ENCODE results near the gene RASGRP3.
A peak's percentile ranks its signal among the peaks of the same experiment; 100 is the strongest.

The RASGRP3 gene

DNA sequence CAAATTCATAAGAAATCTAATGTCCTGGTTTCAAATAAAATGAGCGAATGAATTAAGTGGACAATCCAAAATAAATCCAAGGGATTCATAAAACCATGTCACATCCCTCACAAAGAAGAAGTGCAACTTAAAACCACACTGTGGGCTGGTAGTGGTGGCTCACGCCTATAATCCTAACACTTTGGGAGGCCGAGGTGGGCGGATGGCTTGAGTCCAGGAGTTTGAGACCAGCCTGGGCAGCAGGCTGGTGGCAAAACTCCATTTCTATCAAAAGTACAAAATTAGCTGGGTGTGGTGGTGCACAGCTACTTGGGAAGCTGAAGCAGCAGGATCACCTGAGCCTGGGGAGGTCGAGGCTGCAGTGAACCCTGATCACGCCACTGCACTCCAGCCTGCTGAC, 97.2 kb downstream of the RASGRP3 start:
- no peak overlapping the region for H3K4me3 ChIP-seq (ENCODE audit: low read depth, low read length)

DNA sequence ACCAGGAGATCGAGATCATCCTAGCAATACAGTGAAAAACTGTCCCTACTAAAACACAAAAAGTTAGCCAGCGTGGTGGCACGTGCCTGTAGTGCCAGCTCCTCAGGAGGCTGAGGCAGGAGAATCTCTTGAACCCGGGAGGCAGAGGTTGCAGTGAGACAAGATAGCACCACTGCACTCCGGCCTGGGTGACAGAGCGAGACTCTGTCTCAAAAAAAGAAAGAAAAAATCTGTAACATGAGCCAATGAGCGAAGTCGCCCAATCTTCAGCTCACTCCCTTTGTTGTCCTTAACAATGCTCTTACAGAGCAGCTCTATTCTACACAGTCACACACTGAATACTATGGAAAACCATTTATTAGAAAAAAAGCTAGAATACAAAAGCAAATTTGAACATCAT, 100.6 kb downstream of the RASGRP3 start:
- no peak overlapping the region for H3K4me3 ChIP-seq (ENCODE audit: low read depth, low read length)

DNA sequence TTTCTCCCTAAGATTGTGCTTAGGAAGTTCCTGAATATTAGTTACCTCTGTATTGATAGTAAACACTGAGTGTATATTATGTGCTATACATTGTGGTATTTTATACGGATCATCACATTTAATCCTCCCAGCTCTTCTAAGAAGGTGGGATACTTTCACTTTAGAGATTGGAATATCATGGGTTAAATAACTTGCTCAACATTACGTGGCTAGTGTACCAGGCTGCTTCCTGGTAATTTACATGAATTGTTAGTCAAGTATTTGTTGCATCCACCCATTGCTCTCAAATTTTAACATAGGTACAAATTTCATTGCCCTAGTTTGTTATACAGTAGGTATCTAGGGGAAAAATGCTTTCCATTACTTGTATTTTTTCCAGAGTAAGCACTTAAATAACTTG, 101.2 kb downstream of the RASGRP3 start:
- H3K4me3 ChIP-seq (ENCODE audit: low read depth, low read length), result no peak overlapping the region

DNA sequence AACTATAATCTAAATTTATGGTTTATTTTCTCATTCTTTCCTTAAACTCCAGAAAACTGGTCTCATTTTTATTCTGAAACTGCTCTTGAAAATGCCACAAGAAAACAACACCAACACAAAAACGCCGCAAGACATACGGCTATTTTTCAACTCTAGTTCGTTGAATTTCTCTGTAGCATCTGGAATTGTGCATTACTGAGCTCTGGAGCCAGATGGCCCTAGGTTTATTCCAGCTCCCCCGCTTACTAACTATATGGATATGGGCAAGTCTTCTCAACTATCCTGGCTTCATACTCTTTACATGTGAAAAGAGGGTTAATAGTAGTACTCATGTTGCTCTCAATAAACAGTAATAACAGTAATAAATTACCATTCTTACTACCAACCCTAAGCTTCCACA, 102.8 kb downstream of the RASGRP3 start:
- no peak overlapping the region for H3K4me3 ChIP-seq (ENCODE audit: low read depth, low read length)

DNA sequence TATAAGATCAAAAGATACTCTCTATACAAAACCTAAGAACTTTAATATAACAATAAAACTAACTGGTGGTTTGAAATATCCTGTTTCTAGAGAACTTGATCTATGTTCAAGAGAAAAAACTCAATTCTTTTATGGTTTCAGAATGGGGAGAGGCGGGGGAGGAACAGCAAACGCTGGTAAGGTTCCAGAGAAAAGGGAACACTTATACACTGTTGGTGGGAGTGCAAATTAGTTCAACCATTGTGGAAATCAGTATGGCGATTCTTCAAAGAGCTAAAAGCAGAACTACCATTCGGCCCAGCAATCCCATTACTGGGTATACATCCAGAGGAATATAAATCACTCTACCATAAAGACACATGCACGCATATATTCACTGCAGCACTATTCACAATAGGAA, 105.4 kb downstream of the RASGRP3 start:
- no peak overlapping the region for H3K4me3 ChIP-seq (ENCODE audit: low read depth, low read length)

DNA sequence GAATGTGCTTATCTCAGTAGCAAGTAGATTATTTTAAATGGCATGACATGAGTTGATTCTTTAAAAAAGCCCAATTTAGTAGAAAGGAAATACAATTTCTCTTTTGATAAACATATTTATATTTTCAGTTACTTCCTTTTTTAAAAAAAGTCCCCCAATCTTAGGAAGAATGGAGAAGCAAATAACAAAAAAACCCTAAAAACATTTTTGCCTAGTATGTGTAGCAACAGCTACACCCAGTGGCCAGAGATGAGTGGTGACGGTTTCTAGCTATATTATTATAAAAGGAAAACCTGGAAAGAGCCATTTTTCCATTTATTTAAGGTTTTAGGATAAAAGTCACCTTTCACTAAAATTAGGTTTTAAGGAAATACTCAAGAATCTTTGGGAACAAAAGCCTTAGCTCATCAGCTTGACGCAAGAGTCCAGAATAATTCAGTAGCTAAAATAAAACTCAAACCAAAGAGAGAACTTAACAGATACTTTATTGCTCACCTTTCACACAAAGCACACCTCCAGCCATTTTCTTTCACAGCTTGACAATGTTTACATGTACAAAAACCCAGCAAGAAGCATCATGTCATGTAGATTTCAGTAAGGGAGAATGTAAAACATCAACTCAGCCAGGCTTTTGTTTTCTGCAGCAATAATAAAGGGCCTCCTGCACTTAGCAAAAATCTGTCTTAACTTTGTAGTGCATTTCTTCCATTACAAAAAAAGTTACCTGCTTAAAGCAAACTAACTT, 106.9 kb downstream of the RASGRP3 start:
- H3K4me3 ChIP-seq (ENCODE audit: low read depth, low read length), result no peak overlapping the region

DNA sequence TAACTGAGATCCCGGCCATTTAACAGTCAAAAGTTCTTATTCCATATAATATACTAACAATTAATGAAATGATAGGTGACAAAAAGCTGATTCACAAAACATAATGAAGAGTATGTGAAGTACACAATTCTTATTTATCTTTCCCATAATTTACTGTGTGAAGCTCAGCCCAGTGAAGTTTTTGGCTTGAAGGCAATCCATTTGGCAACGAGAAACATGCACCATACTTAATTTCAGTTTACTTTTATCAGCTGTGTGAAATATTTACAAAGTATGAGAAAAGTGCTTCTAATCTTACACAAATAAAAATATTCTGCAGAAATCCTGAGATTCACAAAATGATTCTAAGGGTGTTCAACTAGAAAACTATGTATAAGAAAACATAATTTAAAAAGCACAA, 110.3 kb downstream of the RASGRP3 start:
- no peak overlapping the region for H3K4me3 ChIP-seq (ENCODE audit: low read depth, low read length)

DNA sequence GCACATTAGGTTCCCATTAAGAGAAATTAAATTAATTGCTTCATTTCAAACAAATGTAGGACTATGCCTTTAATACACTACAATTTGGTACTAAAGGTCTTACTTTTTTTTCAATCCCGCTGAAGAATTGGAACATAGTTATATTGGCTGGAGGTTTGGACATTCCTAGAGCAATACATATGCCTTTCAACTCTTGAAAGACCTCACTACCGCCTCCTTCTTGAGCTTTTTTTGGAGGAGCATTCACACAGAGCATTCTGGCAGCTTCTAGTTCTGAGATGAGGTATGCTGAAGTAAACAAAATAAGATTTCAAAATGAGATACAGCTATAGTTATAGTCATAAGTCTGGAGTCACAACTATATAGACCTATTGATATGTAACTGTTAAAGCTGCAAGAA, 111.8 kb downstream of the RASGRP3 start:
- H3K4me3 ChIP-seq (ENCODE audit: low read depth, low read length), result no peak overlapping the region

DNA sequence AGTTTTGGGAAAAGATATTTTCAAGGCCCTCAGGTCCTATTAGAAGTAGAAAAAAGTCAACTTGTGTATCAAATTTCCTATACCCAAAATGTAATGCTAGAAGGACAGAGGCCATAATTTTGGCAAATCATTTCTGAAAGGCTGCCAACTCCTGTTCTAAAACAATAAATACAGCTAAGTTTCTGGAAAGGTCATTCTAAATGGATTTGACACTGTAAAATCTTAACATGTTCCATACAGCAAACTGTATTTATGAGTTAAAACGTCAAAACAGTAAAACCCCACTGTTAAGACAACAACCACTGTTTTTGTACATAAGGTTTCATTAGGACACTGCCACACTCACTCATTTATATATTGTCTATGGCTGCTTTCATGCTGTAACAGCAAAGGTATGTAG, 113.0 kb downstream of the RASGRP3 start:
- no peak overlapping the region for H3K4me3 ChIP-seq (ENCODE audit: low read depth, low read length)

DNA sequence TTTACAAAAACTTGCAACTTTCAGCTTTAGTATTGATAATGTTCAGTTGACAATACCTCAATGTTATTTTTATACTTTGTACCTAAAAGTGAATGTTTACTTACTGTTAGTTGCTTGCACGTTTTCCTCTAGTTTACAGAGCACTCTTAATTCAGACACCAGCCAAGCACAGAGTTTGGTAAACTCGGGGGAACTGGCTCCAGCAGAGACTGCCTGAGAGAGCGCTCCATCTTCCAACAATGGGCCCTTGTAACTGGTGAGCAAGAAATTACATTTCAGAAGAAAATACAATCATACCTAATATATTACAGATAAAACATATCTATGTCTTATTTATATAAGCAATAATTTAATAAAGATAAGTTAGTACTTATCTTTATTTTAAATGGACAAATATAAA, 118.9 kb downstream of the RASGRP3 start:
- no peak overlapping the region for H3K4me3 ChIP-seq (ENCODE audit: low read depth, low read length)

DNA sequence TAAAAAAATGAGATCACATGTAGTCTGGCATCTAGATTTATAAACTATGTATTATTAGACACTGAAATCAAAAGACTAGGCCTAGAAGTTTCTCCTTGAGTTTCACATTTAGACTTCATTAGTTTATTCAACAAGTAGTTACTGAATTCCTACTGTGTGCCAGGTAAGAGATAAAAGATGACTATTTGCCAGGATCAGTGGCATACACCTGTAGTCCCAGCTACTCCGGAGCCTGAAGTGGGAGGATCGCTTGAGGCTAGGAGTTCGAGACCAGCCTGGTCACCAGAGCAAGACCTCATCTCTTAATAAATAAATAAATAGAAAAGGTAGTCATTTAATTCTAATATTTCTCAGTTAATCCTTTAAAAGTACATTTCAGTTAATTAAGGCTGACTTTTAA, 120.6 kb downstream of the RASGRP3 start:
- H3K4me3 ChIP-seq (ENCODE audit: low read depth, low read length), result no peak overlapping the region

DNA sequence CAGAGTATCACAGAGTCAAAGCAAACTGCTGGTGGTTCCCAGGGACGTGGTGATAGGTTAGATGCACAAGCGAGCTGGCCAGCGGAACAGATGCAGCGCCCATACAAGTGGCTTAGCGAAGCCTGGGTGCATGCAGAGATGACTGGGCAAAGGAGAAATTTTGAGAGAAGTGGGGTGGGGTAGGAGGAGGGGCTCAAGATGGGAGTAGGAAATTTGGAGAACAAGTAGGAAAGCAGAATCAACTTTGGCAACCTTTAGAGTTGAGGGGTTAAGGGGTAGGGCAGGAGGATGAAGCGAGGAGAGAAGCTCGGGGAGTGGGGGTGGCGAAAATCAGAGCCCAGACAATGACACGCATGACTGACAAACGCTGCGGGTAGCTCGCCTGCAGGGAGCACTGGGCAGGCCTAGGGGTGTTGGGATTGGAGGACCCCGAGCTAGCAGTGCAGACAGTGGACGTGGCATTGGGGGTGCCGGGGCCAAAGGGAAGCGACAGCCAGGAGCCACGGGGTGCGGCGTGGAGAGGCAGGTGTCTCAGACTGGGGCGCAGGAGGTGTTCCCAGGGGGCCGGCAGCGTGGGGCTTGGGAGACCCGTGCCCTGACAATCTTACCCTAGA, 122.2 kb downstream of the RASGRP3 start:
- H3K4me3 ChIP-seq (ENCODE audit: low read depth, low read length), result peak overlapping the region; percentile 95

DNA sequence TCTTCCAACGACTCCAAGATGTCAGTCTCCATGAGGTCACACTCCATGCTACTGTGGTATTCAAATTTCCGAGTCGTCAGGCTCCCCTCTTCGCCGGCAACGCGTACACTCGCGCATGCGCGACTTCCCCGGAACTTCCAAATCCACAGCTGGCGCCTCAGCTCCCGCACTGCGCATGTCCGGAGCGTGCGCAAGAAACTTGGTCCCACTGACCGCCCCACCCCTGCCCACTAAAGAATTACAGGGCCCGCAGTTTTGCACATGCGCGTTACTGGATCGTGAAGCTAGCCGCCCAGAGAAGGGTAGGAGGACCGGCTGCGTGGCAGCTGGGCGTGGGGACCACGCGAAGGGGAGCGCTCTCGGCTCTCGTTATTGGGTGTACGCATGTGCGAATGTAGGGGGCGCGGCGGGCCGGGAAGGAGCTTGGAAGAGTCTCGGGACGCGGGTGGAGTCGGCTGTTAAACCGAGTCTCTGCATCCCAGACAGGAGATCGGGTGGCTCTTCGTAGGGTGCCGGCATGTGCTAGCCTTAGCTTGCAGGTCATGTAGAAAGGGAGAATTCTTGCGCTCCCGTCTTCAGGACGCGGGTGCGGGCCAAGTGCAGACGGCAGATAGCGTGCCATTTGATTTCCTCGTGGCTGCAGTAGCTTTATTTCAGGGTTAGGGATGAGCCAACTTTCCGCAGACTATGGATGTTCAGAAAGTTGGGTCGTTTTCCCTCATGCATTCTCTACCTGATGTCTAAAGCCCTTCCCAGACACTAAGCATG, 122.9 kb downstream of the RASGRP3 start, which contains the start of gene FAM98A:
Gene FAM98A (minus strand): TSS at position 125 of the 768 bp plus-strand sequence. CDS start 78 bp downstream, at position 47.
- peak within 1 kb of the TSS; percentile 95 for H3K4me3 ChIP-seq (ENCODE audit: low read depth, low read length)

DNA sequence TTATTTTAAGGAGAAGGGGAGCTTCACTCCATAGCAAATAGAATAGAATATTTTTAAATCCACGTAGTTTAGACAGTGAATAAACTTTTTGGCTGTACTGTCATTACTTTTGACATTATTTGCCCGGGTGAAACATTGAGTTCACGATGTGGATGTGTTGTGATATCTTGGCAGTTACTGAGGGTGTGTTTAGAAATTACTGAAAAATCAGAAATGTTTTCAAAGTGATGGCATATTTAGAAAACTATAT, 123.4 kb downstream of the RASGRP3 start:
- H3K4me3 ChIP-seq (ENCODE audit: low read depth, low read length), result peak overlapping the region; percentile 95

DNA sequence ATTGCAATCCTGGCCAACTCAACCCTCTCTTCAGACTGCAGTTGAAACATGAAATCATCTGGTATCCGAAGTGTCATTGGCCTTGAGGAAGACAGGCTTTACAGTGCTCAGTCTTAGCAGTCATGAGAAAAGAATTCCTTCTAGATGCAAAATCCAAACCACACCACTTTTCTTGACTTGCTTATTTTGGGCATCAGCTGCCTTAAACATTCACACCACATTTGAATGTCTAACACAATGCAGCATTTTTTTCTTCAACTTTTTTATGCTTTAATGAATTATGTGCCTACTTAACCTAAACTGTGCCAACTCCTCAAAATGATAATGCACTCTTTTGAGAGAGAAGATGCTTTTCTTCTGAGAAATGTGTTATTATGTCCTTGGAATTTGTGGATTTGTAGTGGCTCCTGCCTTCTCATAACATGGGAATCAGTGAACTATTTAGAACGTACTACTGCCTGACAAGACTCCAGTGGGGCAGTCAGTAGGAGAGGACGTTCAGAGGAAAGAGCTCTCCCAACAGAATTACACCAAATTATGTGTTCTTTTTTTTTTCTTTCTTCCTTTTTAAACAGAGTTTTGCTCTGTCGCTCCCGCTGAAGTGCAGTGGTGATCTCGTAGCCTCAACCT, 125.9 kb downstream of the RASGRP3 start:
- no peak overlapping the region for H3K4me3 ChIP-seq (ENCODE audit: low read depth, low read length)

DNA sequence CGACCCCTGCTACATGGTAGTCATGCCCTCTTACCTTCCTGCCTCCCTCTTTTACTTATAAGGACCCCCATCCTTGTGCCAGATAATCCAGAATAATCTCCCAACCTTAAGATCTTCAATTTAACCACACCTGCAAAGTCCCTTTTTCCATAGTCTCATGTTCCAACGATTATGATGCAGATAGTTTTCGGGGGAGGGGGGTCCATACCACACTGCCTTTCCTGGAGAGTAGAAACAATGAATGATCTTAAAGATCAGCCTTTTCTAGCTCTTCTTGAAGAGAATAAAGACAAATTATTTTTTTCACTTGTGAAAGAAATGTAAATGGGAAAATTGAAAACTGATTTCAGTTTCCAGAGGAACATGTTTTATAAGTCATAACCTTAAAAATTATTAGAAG, 127.0 kb downstream of the RASGRP3 start:
- no peak overlapping the region for H3K4me3 ChIP-seq (ENCODE audit: low read depth, low read length)

DNA sequence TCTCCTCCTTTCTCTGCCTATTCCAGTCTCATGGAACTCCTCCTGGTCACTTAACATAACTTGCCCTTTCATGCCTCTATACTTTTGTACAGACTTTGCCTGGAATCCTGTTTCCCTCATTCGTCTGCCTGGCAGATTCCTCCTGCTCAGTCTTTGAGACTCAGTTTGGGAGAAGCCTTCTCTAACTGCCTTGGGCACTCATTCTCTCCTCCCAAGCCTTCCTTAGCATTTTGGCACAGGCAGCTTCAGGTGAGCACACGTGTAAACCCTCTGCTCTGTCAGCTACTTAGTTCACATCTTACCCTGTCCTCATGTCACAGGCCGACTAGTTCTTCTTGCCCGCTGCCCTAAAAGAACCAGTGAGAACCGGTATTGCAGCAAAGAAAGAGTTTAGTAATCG, 128.6 kb downstream of the RASGRP3 start:
- no peak overlapping the region for H3K4me3 ChIP-seq (ENCODE audit: low read depth, low read length)

DNA sequence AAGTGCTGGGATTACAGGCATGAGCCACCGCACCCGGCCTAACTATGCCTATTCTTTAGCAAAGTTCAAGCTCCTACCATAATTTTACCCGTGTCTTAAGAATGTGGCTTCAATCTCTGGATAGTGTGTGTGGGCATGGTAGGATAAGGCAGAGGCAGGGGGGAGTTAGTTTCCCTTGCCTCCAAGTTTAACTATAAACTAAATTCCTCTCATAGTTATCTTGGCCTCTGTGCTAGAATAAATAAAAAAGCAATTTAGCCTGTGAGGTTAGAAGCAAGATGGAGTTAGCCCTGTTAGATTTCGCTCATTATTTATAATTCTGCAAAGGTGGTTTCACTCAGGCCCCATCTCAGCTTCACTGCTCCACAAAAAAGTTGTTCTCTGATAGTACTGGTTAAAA, 129.7 kb downstream of the RASGRP3 start:
- H3K4me3 ChIP-seq (ENCODE audit: low read depth, low read length), result no peak overlapping the region

DNA sequence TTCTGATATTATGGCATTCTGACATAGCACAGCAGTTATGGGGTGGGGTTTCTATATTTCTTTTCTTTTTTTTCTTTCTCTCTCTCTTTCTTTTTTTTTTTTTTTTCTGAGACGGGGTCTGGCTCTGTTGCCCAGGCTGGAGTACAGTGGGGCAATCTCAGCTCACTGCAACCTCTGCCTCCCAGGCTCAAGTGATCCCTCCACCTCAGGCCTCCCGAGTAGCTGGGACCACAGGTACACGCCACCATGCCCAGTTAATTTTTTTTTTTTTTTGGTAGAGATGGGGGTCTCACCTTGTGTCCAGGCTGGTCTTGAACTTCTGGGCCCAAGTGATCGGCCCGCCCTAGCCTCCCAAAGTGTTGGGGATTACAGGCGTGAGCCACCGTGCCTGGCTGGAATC, 130.2 kb downstream of the RASGRP3 start:
- no peak overlapping the region for H3K4me3 ChIP-seq (ENCODE audit: low read depth, low read length)

DNA sequence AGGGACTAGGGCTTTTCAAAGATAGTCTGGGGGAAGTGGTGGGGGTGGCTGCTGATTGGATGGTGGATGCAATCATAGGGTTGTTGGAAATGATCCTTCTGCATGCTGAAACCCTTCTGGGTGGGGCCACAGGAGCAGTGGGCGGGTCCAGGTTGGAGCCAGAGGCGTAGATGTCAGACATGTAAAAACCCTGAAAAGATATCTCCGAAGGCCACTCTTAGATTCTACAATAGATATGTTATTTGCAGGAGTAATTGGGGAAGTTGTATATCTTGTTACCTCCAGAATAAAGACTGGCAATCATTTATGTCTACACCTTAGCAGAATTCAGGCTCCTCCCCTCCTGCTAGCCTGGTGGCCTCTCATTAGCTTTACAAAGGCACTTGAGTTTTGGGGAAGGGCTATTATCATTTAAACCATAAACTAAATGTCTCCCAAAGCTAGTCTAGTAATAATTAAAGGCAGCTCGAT, 130.8 kb downstream of the RASGRP3 start:
- H3K4me3 ChIP-seq (ENCODE audit: low read depth, low read length), result no peak overlapping the region

DNA sequence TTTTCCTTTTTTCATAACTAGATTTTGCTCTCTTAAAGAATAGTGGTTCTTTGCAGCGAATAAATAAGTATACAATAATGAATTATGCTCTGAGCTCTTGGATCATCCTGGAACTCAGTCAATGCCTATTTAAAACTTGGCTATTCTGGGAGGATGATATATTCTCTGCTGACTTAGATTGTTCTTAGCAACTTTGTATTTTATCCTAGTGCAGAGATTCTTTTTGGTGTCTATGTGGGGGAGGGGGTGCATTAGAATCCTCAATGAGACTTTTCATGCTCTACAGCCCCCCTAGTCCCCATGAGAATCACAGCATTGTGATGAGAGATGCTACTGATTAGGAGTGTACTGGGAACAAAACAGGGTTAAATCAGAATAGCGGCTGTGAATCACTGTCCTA, 131.5 kb downstream of the RASGRP3 start:
- H3K4me3 ChIP-seq (ENCODE audit: low read depth, low read length), result no peak overlapping the region

DNA sequence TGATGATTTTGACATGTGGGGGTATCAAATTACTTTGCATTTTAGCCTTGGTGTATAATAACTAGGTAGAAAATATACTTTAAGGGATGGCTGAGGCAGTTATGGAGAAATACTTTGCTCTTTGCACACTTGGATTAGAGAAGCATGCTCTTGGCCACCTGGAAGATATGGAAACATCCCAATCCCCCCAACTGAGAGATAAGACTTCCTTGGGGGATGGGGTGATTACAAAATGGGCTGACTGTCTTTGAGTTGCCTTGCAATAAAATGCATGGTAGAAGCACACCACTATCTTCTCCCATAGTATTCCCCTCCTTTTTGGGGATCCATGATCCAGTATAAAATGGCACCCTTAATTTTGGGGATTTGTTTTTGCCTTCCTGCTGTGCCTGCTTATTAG, 137.7 kb downstream of the RASGRP3 start:
- no peak overlapping the region for H3K4me3 ChIP-seq (ENCODE audit: low read depth, low read length)

All from iPS-11a (cell line).